ENCODE data around the gene PFDN4. TPM values are rescaled to one million over a fixed set of nuclear protein-coding genes. Genes with fewer than 3 reads are reported as not detected.
A peak's percentile ranks its signal among the peaks of the same experiment; 100 is the strongest.

Gene PFDN4
- total and polyA plus RNA-seq, 2 of the 13 experiments (the other 11 are each of a cell fraction or from before 2014, with no cell fraction given), result 59.8 to 227 TPM

DNA sequence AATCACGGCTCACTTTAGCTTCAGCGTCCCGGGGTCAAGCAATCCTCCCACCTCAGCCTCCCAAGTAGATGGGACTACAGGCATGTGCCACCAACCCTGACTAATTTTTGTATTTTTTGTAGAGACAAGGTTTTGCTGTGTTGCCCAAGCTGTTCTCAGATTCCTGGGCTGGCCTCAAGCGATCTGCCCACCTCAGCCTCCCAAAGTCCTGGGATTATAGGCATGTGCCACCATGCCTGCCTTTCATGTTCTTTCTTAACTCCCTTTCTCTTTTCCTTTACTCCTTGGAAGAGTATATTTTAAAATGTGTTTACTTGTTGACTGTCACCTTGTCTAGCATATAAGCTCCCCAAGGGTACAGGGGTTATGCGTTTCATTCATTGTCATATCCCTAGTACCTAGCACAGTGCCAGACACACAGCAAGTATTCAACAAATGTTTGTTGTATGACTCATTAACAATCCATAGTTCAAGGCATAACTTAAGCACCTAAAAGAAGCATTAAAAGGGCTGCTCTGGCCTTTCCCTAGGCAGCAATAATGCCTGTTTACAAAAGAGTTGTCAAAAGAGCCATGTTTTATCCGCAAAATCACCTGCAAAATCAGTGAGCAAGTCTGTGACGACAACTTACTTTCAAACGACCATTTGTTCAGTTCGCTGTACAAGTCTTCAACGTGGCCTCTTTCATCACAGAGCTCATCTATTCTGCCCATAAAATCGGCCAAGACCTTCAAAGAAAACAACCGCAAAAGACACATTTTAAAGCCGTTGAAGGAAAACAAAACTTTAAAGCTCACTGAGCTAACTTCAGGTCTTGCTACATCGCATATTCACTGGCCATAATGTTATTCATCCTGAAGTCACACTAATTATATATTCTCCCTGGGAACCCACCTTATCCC is 38.7 kb upstream of the PFDN4 start (continued):
- TF ChIP-seq, protein P1, sequence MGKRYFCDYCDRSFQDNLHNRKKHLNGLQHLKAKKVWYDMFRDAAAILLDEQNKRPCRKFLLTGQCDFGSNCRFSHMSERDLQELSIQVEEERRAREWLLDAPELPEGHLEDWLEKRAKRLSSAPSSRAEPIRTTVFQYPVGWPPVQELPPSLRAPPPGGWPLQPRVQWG (CRISPR knock-in tag; IDR thresholded peaks at IDR 0.05; ENCODE audit: borderline replicate concordance, low read depth), result no peak
- TF ChIP-seq, protein P2, sequence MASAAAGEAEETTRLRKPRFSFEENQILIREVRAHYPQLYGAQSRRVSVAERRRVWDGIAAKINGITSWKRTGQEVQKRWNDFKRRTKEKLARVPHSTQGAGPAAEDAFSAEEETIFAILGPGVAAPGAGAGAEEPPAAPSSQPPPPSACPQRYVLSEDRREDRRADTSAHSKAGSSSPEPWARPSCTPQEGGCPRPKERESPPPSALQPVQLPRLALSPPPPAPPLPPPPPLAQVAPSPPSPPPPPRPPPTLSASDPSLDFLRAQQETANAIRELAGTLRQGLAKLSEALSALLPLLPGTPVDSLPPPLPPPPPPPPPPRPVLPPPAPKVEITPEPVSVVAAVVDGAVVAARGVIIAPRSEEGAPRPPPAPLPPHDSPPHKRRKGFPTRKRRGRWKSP (CRISPR knock-in tag; IDR thresholded peaks at IDR 0.05), result no peak
- TF ChIP-seq GATA4 (IDR thresholded peaks at IDR 0.05; ENCODE audit: borderline replicate concordance, low read depth), result no peak
- TF ChIP-seq ZMYM3 (CRISPR knock-in tag; IDR thresholded peaks at IDR 0.05), result peak; percentile 74; the same call in 1 of the 2 replicates
- no peak for TF ChIP-seq ZNF34 (CRISPR knock-in tag; IDR thresholded peaks at IDR 0.05; ENCODE audit: borderline replicate concordance)
- TF ChIP-seq ZNF563 (CRISPR knock-in tag; IDR thresholded peaks at IDR 0.05), result no peak
- no peak for TF ChIP-seq ZNF790 (CRISPR knock-in tag; IDR thresholded peaks at IDR 0.05; ENCODE audit: borderline replicate concordance)
- TF ChIP-seq MXD4 (CRISPR knock-in tag; IDR thresholded peaks at IDR 0.05), result no peak
- TF ChIP-seq RBM39 (IDR thresholded peaks at IDR 0.05; ENCODE audit: low read depth, low read length, poor library complexity, severe bottlenecking), result no peak
- no peak for TF ChIP-seq DMAP1 (CRISPR knock-in tag; IDR thresholded peaks at IDR 0.05)
- TF ChIP-seq, protein P3, sequence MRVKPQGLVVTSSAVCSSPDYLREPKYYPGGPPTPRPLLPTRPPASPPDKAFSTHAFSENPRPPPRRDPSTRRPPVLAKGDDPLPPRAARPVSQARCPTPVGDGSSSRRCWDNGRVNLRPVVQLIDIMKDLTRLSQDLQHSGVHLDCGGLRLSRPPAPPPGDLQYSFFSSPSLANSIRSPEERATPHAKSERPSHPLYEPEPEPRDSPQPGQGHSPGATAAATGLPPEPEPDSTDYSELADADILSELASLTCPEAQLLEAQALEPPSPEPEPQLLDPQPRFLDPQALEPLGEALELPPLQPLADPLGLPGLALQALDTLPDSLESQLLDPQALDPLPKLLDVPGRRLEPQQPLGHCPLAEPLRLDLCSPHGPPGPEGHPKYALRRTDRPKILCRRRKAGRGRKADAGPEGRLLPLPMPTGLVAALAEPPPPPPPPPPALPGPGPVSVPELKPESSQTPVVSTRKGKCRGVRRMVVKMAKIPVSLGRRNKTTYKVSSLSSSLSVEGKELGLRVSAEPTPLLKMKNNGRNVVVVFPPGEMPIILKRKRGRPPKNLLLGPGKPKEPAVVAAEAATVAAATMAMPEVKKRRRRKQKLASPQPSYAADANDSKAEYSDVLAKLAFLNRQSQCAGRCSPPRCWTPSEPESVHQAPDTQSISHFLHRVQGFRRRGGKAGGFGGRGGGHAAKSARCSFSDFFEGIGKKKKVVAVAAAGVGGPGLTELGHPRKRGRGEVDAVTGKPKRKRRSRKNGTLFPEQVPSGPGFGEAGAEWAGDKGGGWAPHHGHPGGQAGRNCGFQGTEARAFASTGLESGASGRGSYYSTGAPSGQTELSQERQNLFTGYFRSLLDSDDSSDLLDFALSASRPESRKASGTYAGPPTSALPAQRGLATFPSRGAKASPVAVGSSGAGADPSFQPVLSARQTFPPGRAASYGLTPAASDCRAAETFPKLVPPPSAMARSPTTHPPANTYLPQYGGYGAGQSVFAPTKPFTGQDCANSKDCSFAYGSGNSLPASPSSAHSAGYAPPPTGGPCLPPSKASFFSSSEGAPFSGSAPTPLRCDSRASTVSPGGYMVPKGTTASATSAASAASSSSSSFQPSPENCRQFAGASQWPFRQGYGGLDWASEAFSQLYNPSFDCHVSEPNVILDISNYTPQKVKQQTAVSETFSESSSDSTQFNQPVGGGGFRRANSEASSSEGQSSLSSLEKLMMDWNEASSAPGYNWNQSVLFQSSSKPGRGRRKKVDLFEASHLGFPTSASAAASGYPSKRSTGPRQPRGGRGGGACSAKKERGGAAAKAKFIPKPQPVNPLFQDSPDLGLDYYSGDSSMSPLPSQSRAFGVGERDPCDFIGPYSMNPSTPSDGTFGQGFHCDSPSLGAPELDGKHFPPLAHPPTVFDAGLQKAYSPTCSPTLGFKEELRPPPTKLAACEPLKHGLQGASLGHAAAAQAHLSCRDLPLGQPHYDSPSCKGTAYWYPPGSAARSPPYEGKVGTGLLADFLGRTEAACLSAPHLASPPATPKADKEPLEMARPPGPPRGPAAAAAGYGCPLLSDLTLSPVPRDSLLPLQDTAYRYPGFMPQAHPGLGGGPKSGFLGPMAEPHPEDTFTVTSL (CRISPR knock-in tag; IDR thresholded peaks at IDR 0.05; ENCODE audit: borderline replicate concordance), result peak; percentile 48; the same call in 1 of the 2 replicates
- no peak for TF ChIP-seq ZNF205 (CRISPR knock-in tag; IDR thresholded peaks at IDR 0.05)
- TF ChIP-seq TRIM24 (CRISPR knock-in tag; IDR thresholded peaks at IDR 0.05), result no peak
- TF ChIP-seq ZNF619 (CRISPR knock-in tag; IDR thresholded peaks at IDR 0.05), result no peak
- 0 out of 2 replicates have a peak, but pooled peaks have one; percentile 25 for TF ChIP-seq SMARCE1 (IDR thresholded peaks at IDR 0.05; ENCODE audit: borderline replicate concordance)
- no peak for TF ChIP-seq PHF21A (CRISPR knock-in tag; IDR thresholded peaks at IDR 0.05)
- TF ChIP-seq ZSCAN22 (CRISPR knock-in tag; IDR thresholded peaks at IDR 0.05), result no peak
- 0 out of 2 replicates have a peak, but pooled peaks have one; percentile 17 for TF ChIP-seq NCOA2 (CRISPR knock-in tag; IDR thresholded peaks at IDR 0.05)
- TF ChIP-seq JUN (CRISPR knock-in tag; IDR thresholded peaks at IDR 0.05), result peak; percentile 65; the same call in 1 of the 2 replicates
- TF ChIP-seq, protein P4, sequence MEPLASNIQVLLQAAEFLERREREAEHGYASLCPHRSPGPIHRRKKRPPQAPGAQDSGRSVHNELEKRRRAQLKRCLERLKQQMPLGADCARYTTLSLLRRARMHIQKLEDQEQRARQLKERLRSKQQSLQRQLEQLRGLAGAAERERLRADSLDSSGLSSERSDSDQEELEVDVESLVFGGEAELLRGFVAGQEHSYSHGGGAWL (CRISPR knock-in tag; IDR thresholded peaks at IDR 0.05), result no peak
